GM12892 (cell line): ENCODE data around the gene MREG.

Experiments
- POLR2A ChIP-seq: IDR thresholded peaks from 2 replicates; pipeline ENCODE4 v1.6.1; 2011; ENCODE audit warnings: low read depth, low read length, control low read depth
- POLR2AphosphoS5 ChIP-seq: IDR thresholded peaks from 2 replicates; pipeline ENCODE4 v1.6.1; 2011; ENCODE audit warnings: low read depth, low read length, control low read depth
- TAF1 ChIP-seq: IDR thresholded peaks from 2 replicates; pipeline ENCODE4 v1.6.1; 2011; ENCODE audit warnings: low read depth, mild to moderate bottlenecking, control low read depth, low read length, borderline replicate concordance

GRCh38 chr2:215900203-215900611 lies 113.1 kb downstream of the MREG start:
- TF ChIP-seq POLR2A (no peak), POLR2AphosphoS5 (no peak), TAF1 (no peak)
